ENCODE data around the gene NPL.

NPL gene

GRCh38 chr1:182789138-182790076, at the start of gene NPL:
Gene NPL, plus strand, starts transcription at chr1:182789773. Its CDS starts 4,599 bp downstream, at chr1:182794372.
- DNase-seq: peak; percentile 80

GRCh38 chr1:182740120-182740519, 49.5 kb upstream of the NPL start:
- DNase-seq: no peak

- DNase-seq: no peak
Observed at GRCh38 chr1:182742780-182743179, 46.8 kb upstream of the NPL start.

GRCh38 chr1:182752077-182752988, 37.2 kb upstream of the NPL start:
- DNase-seq: no peak

- no peak for DNase-seq
Observed at GRCh38 chr1:182754087-182754486, 35.5 kb upstream of the NPL start.

- no peak for DNase-seq
Observed at GRCh38 chr1:182754543-182755314, 34.8 kb upstream of the NPL start.

- no peak for DNase-seq
Observed at GRCh38 chr1:182755632-182756031, 33.9 kb upstream of the NPL start.

- DNase-seq: no peak
Observed at GRCh38 chr1:182756423-182756822, 33.1 kb upstream of the NPL start.

GRCh38 chr1:182761396-182762395, 27.9 kb upstream of the NPL start:
- no peak for DNase-seq

GRCh38 chr1:182762536-182762935, 27.0 kb upstream of the NPL start:
- DNase-seq: no peak

- DNase-seq: no peak
Observed at GRCh38 chr1:182764029-182764727, 25.4 kb upstream of the NPL start.

GRCh38 chr1:182765391-182765790, 24.2 kb upstream of the NPL start:
- DNase-seq: no peak

- no peak for DNase-seq
Observed at GRCh38 chr1:182766050-182766449, 23.5 kb upstream of the NPL start.

- DNase-seq: no peak
Observed at GRCh38 chr1:182766881-182767645, 22.5 kb upstream of the NPL start.

- DNase-seq: no peak
Observed at GRCh38 chr1:182768963-182769362, 20.6 kb upstream of the NPL start.

- DNase-seq: no peak
Observed at GRCh38 chr1:182770232-182770631, 19.3 kb upstream of the NPL start.

GRCh38 chr1:182771187-182771984, 18.2 kb upstream of the NPL start:
- no peak for DNase-seq

GRCh38 chr1:182777386-182777785, 12.2 kb upstream of the NPL start:
- DNase-seq: no peak

- no peak for DNase-seq
Observed at GRCh38 chr1:182778862-182779261, 10.7 kb upstream of the NPL start.

Measured in NCI-H146 (cell line).